K562 (cell line): ENCODE data around the gene CLNK. TPM values are rescaled to one million over a fixed set of nuclear protein-coding genes. Genes with fewer than 3 reads are reported as not detected.

Source experiments
- ASH1L ChIP-seq: fragments of 450-650 bp; IDR thresholded peaks from 2 replicates; pipeline ENCODE4 v1.6.1; 2018; ENCODE audit warnings: borderline replicate concordance, mild to moderate bottlenecking, low read depth; ENCODE audit not compliant: partially characterized antibody
- ESRRA ChIP-seq: fragments of 450-650 bp; IDR thresholded peaks from 2 replicates; pipeline ENCODE4 v1.6.1; 2014; ENCODE audit warnings: low read depth, mild to moderate bottlenecking, moderate library complexity, borderline replicate concordance
- REST ChIP-seq, 2 experiments: fragments of 450-650 bp; formaldehyde crosslinking in 1 of 2; IDR thresholded peaks; 2 replicates each; pipeline versions ENCODE4 v1.4.0 to v1.6.1; 2014 to 2020; ENCODE audit warnings: mild to moderate bottlenecking in 2 of 2, borderline replicate concordance in 1 of 2, low read depth in 1 of 2
- TCFL5 ChIP-seq: fragments of 250-450 bp; sonication (Bioruptor Pico); conservative IDR thresholded peaks from 2 replicates; pipeline ENCODE4 v1.6.1; 2021; ENCODE audit warnings: mild to moderate bottlenecking, moderate library complexity, matching md5 sums
- USF1 ChIP-seq: sonication (generic); formaldehyde crosslinking; IDR thresholded peaks from 2 replicates; pipeline ENCODE4 v1.9.0; 2022; ENCODE audit warnings: mild to moderate bottlenecking, missing genetic modification reagents
- ZNF407 ChIP-seq: fragments of 450-650 bp; IDR thresholded peaks from 2 replicates; pipeline ENCODE4 v1.6.1; 2016; ENCODE audit warnings: low read depth
- polyA plus RNA-seq, 8 experiments: library from polyadenylated mRNA; depleted of rRNA in 4 of 8; stranded (reverse) in 5 of 8; unstranded in 3 of 8; fragments of >200 nt; fragmentation: Nextera tagmentation in 2 of 8; fragmentation: Illumina TruSeq in 1 of 8; extraction: Ambion mirVana in 2 of 8; extraction: Trizol in 1 of 8; gene quantifications; 2 replicates each; pipeline versions ENCODE4 v1.2.1 to v1.2.3, GENCODE V29; 2011 to 2014; ENCODE audit warnings: inconsistent platforms in 1 of 8, missing spikeins in 1 of 8
- total RNA-seq, 7 experiments: library from RNA; depleted of rRNA in 6 of 7; stranded (reverse); fragments of >200 nt in 6 of 7; fragmentation: Illumina TruSeq in 2 of 7; extraction: Trizol in 2 of 7; gene quantifications; 2 replicates each; pipeline versions ENCODE4 v1.2.1 to v1.2.3, GENCODE V29; 2011 to 2021; ENCODE audit warnings: low replicate concordance in 1 of 7

Gene CLNK
- total and polyA plus RNA-seq, 9 of the 15 experiments (the other 6 are each of a cell fraction or from before 2014, with no cell fraction given), result not detected

GRCh38 chr4:10457255-10457801 lies 227.2 kb downstream of the CLNK start, which contains the start of gene ZNF518B (continued):
- no peak for TF ChIP-seq ZNF407
- no peak for TF ChIP-seq USF1 (CRISPR knock-in tag)
- peak; percentile 21; the same call in 1 of the 2 replicates for TF ChIP-seq REST (IDR thresholded peaks at IDR 0.05; ENCODE audit: borderline replicate concordance)
- TF ChIP-seq REST (CRISPR knock-in tag; IDR thresholded peaks at IDR 0.05; ENCODE audit: low read depth), result no peak
- TF ChIP-seq ESRRA, result no peak
- no peak for TF ChIP-seq ASH1L
- TF ChIP-seq TCFL5 (CRISPR knock-in tag), result no peak
